ENCODE results near the gene CLDN19. TPM values are rescaled to one million over a fixed set of nuclear protein-coding genes. Genes with fewer than 3 reads are reported as not detected.
"Not testable (repeated sequence)": the region's sequence is repeated elsewhere in the genome, so short reads cannot be mapped to it uniquely, and the experiment has no call there.

CLDN19 gene
- polyA plus RNA-seq, 5 donors = 12.3 to 25.6 (median 21.1) TPM

- DNase-seq = no peak
These were observed 26.7 kb downstream of the CLDN19 start for GRCh38 chr1:42713293-42713692.

- DNase-seq = not testable (repeated sequence)
These were observed 27.2 kb downstream of the CLDN19 start for GRCh38 chr1:42712808-42713207.

GRCh38 chr1:42703888-42704464, 36.1 kb downstream of the CLDN19 start:
- DNase-seq = no peak

GRCh38 chr1:42700006-42700405, 40.0 kb downstream of the CLDN19 start:
- no peak for DNase-seq

- DNase-seq = no peak
These were observed 41.8 kb downstream of the CLDN19 start for GRCh38 chr1:42698081-42698813.

- no peak for DNase-seq
These were observed 47.1 kb downstream of the CLDN19 start for GRCh38 chr1:42692911-42693310.

- no peak for DNase-seq
These were observed 47.6 kb downstream of the CLDN19 start for GRCh38 chr1:42692461-42692860.

- DNase-seq = no peak
These were observed 48.9 kb downstream of the CLDN19 start for GRCh38 chr1:42691157-42691498.

- DNase-seq = no peak
These were observed 49.4 kb downstream of the CLDN19 start for GRCh38 chr1:42690477-42691156.

GRCh38 chr1:42689912-42690311, 50.1 kb downstream of the CLDN19 start:
- no peak for DNase-seq

GRCh38 chr1:42686418-42686817, 53.6 kb downstream of the CLDN19 start:
- DNase-seq = no peak

GRCh38 chr1:42684139-42684538, 55.9 kb downstream of the CLDN19 start:
- no peak for DNase-seq

Other genes starting within 250 kb of the CLDN19 start
- 10 to 100 TPM; 49.9 to 70.1 (median 60.5) TPM for gene PPIH, start 81.8 kb downstream of the CLDN19 start, polyA plus RNA-seq (ENCODE audit: insufficient read depth in 1 of 5, insufficient read length in 5 of 5, low replicate concordance in 1 of 5)
- 100 to 1,000 TPM; 477 to 663 (median 555) TPM for gene YBX1, start 57.8 kb downstream of the CLDN19 start, polyA plus RNA-seq (ENCODE audit: insufficient read depth in 1 of 5, insufficient read length in 5 of 5, low replicate concordance in 1 of 5)
- gene P3H1, start 26.8 kb upstream of the CLDN19 start, polyA plus RNA-seq (ENCODE audit: insufficient read depth in 1 of 5, insufficient read length in 5 of 5, low replicate concordance in 1 of 5) = 100 to 1,000 TPM in 1 of 5 donors, 10 to 100 TPM in 4; 79.9 to 101 (median 85.6) TPM
- gene C1orf50, start 27.0 kb upstream of the CLDN19 start, polyA plus RNA-seq (ENCODE audit: insufficient read depth in 1 of 5, insufficient read length in 5 of 5, low replicate concordance in 1 of 5) = 10 to 100 TPM in 4 of 5 donors, 1 to 10 TPM in 1; 9.6 to 14.1 (median 13.2) TPM
- gene TMEM269, start 44.8 kb upstream of the CLDN19 start, polyA plus RNA-seq (ENCODE audit: insufficient read depth in 1 of 5, insufficient read length in 5 of 5, low replicate concordance in 1 of 5) = 1 to 10 TPM in 3 of 5 donors, under 1 TPM in 2; 0.47 to 1.5 (median 1.3) TPM
- 10 to 100 TPM; 24.0 to 30.8 (median 29.3) TPM for gene ERMAP, start 76.9 kb upstream of the CLDN19 start, polyA plus RNA-seq (ENCODE audit: insufficient read depth in 1 of 5, insufficient read length in 5 of 5, low replicate concordance in 1 of 5)
- 10 to 100 TPM; 66.7 to 76.4 (median 72.8) TPM for gene SVBP, start 77.2 kb upstream of the CLDN19 start, polyA plus RNA-seq (ENCODE audit: insufficient read depth in 1 of 5, insufficient read length in 5 of 5, low replicate concordance in 1 of 5)
- 10 to 100 TPM; 16.0 to 21.0 (median 17.7) TPM for gene ZNF691, start 106.4 kb upstream of the CLDN19 start, polyA plus RNA-seq (ENCODE audit: insufficient read depth in 1 of 5, insufficient read length in 5 of 5, low replicate concordance in 1 of 5)
- gene SLC2A1, start 218.6 kb upstream of the CLDN19 start, polyA plus RNA-seq (ENCODE audit: insufficient read depth in 1 of 5, insufficient read length in 5 of 5, low replicate concordance in 1 of 5) = 100 to 1,000 TPM in 1 of 5 donors, 10 to 100 TPM in 4; 39.3 to 105 (median 64.2) TPM